Astrocyte (in vitro differentiated cells and primary cell): ENCODE results near the gene UNC5A.

Source experiments
- EZH2 ChIP-seq: IDR thresholded peaks from 2 replicates; pipeline ENCODE4 v1.6.1; 2012; ENCODE audit warnings: mild to moderate bottlenecking, low read length, inconsistent platforms; ENCODE audit not compliant: insufficient read depth
- TF ChIP-seq, protein P1 (sequence below): IDR thresholded peaks from 2 replicates; pipeline ENCODE4 v1.5.1; 2011; ENCODE audit warnings: low read depth, mild to moderate bottlenecking, inconsistent platforms, low read length, moderate library complexity; ENCODE audit not compliant: insufficient read depth

DNA sequence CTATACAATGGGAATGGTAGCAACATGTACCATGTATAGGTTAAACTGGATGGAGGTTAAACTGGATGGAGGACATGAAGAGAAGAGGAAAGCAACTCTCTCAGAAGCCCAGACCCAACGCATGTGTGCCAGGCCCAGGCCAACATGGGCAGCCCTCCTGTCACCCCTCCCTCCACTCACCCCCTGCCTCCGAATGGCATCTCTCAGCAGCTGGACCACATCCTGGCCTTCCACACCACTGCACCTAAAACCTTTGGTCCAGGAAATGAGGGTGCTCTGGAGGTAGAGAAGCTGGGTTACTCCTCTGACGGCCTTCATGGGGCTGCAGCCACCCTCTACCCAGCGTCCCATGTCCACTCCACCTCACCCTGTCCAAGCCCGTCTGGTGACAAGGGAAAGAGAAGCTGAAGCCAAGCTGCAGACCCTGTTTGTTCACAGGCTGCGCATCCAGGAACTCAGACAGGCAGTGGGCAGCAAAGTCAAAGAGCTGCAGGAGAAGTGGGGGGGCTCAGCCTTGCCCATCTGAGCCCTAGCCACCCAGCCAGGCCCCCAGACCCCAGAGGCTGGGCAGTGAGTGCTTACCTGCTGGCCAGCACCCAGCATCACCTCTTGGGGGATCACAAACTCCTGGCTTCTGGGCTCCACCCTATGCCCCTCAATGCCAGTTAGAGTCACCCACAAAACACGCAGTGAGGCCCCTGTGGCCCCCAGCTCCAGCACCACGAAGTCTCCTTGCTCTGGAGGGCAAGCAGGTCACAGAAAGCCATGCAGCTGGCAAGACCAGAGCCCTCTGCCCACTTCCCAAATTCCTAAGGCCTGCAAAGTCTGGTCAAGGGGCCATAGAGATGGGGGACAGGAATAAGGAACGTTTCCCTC, 80.3 kb downstream of the UNC5A start:
- TF ChIP-seq, protein P1, sequence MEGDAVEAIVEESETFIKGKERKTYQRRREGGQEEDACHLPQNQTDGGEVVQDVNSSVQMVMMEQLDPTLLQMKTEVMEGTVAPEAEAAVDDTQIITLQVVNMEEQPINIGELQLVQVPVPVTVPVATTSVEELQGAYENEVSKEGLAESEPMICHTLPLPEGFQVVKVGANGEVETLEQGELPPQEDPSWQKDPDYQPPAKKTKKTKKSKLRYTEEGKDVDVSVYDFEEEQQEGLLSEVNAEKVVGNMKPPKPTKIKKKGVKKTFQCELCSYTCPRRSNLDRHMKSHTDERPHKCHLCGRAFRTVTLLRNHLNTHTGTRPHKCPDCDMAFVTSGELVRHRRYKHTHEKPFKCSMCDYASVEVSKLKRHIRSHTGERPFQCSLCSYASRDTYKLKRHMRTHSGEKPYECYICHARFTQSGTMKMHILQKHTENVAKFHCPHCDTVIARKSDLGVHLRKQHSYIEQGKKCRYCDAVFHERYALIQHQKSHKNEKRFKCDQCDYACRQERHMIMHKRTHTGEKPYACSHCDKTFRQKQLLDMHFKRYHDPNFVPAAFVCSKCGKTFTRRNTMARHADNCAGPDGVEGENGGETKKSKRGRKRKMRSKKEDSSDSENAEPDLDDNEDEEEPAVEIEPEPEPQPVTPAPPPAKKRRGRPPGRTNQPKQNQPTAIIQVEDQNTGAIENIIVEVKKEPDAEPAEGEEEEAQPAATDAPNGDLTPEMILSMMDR = no peak
- TF ChIP-seq EZH2 = no peak
